ENCODE measurements around the gene ATG7. TPM values are rescaled to one million over a fixed set of nuclear protein-coding genes. Genes with fewer than 3 reads are reported as not detected.

The ATG7 gene
- total and polyA plus RNA-seq, 2 donors from 2014 or later = 15.3 to 54.9 TPM

DNA sequence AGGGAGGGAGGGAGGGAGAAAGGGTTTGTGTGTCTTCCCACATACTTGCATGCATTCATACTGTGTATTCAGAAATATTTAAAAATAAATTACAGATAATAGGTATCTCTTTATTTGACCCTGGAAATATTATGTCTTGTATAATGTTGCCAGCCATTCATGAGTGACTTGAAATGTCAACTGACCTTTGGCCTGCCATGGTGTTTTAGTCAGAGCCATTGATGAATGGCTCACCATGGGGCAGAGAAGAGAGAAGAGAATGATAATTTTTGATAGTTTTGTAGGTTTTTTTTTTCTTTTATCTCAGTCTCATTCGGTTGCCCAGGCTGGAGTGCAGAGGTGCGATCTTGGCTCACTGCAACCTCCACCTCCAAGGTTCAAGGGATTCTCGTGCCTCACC, 121.2 kb downstream of the ATG7 start:
- Histone ChIP-seq H3K9ac (ENCODE audit: low read length in 3 of 3) (no peak overlapping the region), H3K36me3 (ENCODE audit: control insufficient read depth in 2 of 3, insufficient read depth in 3 of 3, low read length in 3 of 3) (no peaks in the 10 kb centered on the region), H3K9me3 (ENCODE audit: control insufficient read depth in 2 of 3, insufficient read depth in 1 of 3, low read length in 3 of 3) (no peaks in the 10 kb centered on the region), H3K4me1 (ENCODE audit: control insufficient read depth in 2 of 3, insufficient read depth in 2 of 3, low read depth in 1 of 3, low read length in 3 of 3) (peaks cover 0 to 6% (median 4%) of the 10 kb centered on the region in 3 donors), H3K27me3 (ENCODE audit: control insufficient read depth, insufficient read depth, low read length) (no peaks in the 10 kb centered on the region), H3K4me3 (ENCODE audit: low read length in 3 of 3) (no peak overlapping the region), H3K27ac (ENCODE audit: low read depth in 2 of 2, low read length in 2 of 2) (no peak overlapping the region)
- no peak for FAIRE-seq
- no peak for DNase-seq
- TF ChIP-seq CTCF (IDR thresholded peaks at IDR 0.05; ENCODE audit: borderline replicate concordance, extremely low read depth, insufficient read depth) = no peak
- intact Hi-C loops (cut with DNase I) = no loop called here

GRCh38 chr3:11394392-11394791, 122.2 kb downstream of the ATG7 start:
- H3K4me1 ChIP-seq (ENCODE audit: control insufficient read depth in 2 of 3, insufficient read depth in 2 of 3, low read depth in 1 of 3, low read length in 3 of 3) = peaks cover 0 to 6% (median 4%) of the 10 kb centered on the region in 3 donors
- intact Hi-C loops (cut with DNase I) = no loop called here
- no peak overlapping the region for H3K27ac ChIP-seq (ENCODE audit: low read depth in 2 of 2, low read length in 2 of 2)
- no peak overlapping the region for H3K4me3 ChIP-seq (ENCODE audit: low read length in 3 of 3)
- H3K27me3 ChIP-seq (ENCODE audit: control insufficient read depth, insufficient read depth, low read length) = no peaks in the 10 kb centered on the region
- no peak for TF ChIP-seq CTCF (IDR thresholded peaks at IDR 0.05; ENCODE audit: borderline replicate concordance, extremely low read depth, insufficient read depth)
- no peak overlapping the region for H3K9ac ChIP-seq (ENCODE audit: low read length in 3 of 3)
- H3K9me3 ChIP-seq (ENCODE audit: control insufficient read depth in 2 of 3, insufficient read depth in 1 of 3, low read length in 3 of 3) = no peaks in the 10 kb centered on the region
- DNase-seq (no peak), FAIRE-seq (no peak)
- no peaks in the 10 kb centered on the region for H3K36me3 ChIP-seq (ENCODE audit: control insufficient read depth in 2 of 3, insufficient read depth in 3 of 3, low read length in 3 of 3)

DNA sequence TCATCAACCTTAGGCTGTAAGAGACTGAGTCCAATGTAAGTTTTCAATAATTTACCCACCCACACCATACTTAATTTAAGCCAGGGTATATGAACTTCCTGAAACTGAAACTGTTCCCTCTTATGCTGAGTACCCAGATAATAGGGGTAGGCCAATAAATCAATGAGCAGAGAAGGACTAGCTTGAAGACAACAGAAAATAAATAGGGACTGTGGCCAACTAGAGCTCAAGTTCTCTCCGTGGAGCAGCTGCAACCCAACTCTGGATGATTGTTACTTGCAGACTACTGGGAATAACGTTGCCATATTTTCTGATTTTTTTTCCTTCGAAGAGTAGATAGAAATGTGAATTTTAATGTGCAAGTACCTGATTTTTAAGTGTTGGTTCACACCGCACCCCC, 128.0 kb downstream of the ATG7 start:
- no peak overlapping the region for H3K4me3 ChIP-seq (ENCODE audit: low read length in 3 of 3)
- no peak overlapping the region for H3K9ac ChIP-seq (ENCODE audit: low read length in 3 of 3)
- no peak for FAIRE-seq
- no peak for TF ChIP-seq CTCF (IDR thresholded peaks at IDR 0.05; ENCODE audit: borderline replicate concordance, extremely low read depth, insufficient read depth)
- no peak overlapping the region for H3K27ac ChIP-seq (ENCODE audit: low read depth in 2 of 2, low read length in 2 of 2)
- H3K9me3 ChIP-seq (ENCODE audit: control insufficient read depth in 2 of 3, insufficient read depth in 1 of 3, low read length in 3 of 3) = no peaks in the 10 kb centered on the region
- peak in 2 of 5 donors; percentile 67 to 69 for DNase-seq
- H3K4me1 ChIP-seq (ENCODE audit: control insufficient read depth in 2 of 3, insufficient read depth in 2 of 3, low read depth in 1 of 3, low read length in 3 of 3) = no peaks in the 10 kb centered on the region
- H3K36me3 ChIP-seq (ENCODE audit: control insufficient read depth in 2 of 3, insufficient read depth in 3 of 3, low read length in 3 of 3) = no peaks in the 10 kb centered on the region
- intact Hi-C loops (cut with DNase I) = no loop called here
- no peaks in the 10 kb centered on the region for H3K27me3 ChIP-seq (ENCODE audit: control insufficient read depth, insufficient read depth, low read length)

GRCh38 chr3:11401434-11401833, 129.2 kb downstream of the ATG7 start:
- intact Hi-C loops (cut with DNase I) = no loop called here
- Histone ChIP-seq H3K9me3 (ENCODE audit: control insufficient read depth in 2 of 3, insufficient read depth in 1 of 3, low read length in 3 of 3) (no peaks in the 10 kb centered on the region), H3K9ac (ENCODE audit: low read length in 3 of 3) (no peak overlapping the region), H3K36me3 (ENCODE audit: control insufficient read depth in 2 of 3, insufficient read depth in 3 of 3, low read length in 3 of 3) (no peaks in the 10 kb centered on the region), H3K4me3 (ENCODE audit: low read length in 3 of 3) (no peak overlapping the region), H3K4me1 (ENCODE audit: control insufficient read depth in 2 of 3, insufficient read depth in 2 of 3, low read depth in 1 of 3, low read length in 3 of 3) (no peaks in the 10 kb centered on the region), H3K27me3 (ENCODE audit: control insufficient read depth, insufficient read depth, low read length) (no peaks in the 10 kb centered on the region), H3K27ac (ENCODE audit: low read depth in 2 of 2, low read length in 2 of 2) (no peak overlapping the region)
- DNase-seq (no peak), FAIRE-seq (no peak)
- TF ChIP-seq CTCF (IDR thresholded peaks at IDR 0.05; ENCODE audit: borderline replicate concordance, extremely low read depth, insufficient read depth) = no peak

Data from kidney (tissue), 14 donors.